ENCODE measurements around the gene PTGES3.

DNA sequence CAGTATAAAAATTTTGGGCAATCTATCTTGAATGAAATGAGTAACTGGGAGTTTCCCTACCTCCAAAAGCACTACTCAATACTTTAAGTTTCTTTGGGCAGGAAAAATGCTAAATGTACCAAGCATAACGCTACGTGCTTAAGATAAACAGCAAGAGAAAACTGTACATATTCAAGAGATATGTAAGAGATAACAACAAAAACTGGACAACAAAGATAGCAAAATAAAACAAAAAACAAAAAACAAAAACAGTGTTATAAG is 20.0 kb downstream of the PTGES3 start:
- TF ChIP-seq, protein P1, sequence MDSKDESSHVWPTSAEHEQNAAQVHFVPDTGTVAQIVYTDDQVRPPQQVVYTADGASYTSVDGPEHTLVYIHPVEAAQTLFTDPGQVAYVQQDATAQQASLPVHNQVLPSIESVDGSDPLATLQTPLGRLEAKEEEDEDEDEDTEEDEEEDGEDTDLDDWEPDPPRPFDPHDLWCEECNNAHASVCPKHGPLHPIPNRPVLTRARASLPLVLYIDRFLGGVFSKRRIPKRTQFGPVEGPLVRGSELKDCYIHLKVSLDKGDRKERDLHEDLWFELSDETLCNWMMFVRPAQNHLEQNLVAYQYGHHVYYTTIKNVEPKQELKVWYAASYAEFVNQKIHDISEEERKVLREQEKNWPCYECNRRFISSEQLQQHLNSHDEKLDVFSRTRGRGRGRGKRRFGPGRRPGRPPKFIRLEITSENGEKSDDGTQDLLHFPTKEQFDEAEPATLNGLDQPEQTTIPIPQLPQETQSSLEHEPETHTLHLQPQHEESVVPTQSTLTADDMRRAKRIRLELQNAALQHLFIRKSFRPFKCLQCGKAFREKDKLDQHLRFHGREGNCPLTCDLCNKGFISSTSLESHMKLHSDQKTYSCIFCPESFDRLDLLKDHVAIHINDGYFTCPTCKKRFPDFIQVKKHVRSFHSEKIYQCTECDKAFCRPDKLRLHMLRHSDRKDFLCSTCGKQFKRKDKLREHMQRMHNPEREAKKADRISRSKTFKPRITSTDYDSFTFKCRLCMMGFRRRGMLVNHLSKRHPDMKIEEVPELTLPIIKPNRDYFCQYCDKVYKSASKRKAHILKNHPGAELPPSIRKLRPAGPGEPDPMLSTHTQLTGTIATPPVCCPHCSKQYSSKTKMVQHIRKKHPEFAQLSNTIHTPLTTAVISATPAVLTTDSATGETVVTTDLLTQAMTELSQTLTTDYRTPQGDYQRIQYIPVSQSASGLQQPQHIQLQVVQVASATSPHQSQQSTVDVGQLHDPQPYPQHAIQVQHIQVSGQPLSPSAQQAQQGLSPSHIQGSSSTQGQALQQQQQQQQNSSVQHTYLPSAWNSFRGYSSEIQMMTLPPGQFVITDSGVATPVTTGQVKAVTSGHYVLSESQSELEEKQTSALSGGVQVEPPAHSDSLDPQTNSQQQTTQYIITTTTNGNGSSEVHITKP (tag by site-specific recombination; IDR thresholded peaks at IDR 0.05), result no peak
- TF ChIP-seq ZNF274 (IDR thresholded peaks at IDR 0.05; ENCODE audit: low read length) (no peak), ZNF274 (tag by site-specific recombination; IDR thresholded peaks at IDR 0.05; ENCODE audit: borderline replicate concordance) (no peak), ZNF76 (tag by site-specific recombination; IDR thresholded peaks at IDR 0.05; ENCODE audit: borderline replicate concordance, low read depth) (no peak)
